HG02642 (cell line): ENCODE results near the gene SDC3.

Source experiments
- ATAC-seq: cut with Tn5 transposase; IDR thresholded peaks from one replicate; pipeline ENCODE4 v1.9.1; 2021; ENCODE audit warnings: mild to moderate bottlenecking; ENCODE audit not compliant: unreplicated experiment, poor library complexity

Gene SDC3

DNA sequence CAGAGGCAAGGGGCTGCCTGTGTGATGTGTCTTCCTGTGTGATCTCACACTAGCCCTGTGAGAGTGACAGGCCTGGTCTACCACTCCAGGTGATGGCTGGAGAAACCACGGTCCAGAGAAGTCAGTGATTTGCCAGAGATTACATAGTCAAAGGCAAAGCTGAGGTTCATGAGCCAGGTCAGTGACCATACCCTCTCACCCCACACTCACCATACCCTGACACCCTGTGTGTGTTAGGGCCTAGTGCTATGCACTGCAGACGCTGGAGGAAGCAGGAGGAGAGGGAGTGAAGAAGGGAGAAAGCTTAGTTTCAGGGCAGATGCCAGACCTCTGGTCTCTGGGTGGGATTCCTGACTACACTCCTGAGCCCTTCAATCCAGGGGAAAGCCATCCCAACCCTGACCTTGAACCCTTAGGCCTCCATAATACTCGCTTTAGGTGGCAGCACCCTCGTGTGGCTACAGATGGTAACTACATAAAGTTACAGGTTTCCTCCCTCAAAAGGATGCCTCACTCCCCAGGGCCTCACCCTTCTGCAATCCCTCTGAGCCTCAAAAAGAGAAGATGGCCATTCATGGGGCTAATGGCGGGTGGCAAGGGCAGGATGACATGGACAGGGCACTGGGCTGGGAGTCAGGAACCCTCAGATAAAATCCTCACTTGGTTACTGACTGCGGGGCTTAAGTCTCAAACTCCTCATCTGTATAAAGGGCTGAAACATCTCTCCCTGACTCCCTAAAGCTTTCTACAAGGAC, 20.8 kb upstream of the SDC3 start:
- no peak for ATAC-seq

- ATAC-seq: no peak
Measured at GRCh38 chr1:30928789-30929134, 20.2 kb upstream of the SDC3 start.

DNA sequence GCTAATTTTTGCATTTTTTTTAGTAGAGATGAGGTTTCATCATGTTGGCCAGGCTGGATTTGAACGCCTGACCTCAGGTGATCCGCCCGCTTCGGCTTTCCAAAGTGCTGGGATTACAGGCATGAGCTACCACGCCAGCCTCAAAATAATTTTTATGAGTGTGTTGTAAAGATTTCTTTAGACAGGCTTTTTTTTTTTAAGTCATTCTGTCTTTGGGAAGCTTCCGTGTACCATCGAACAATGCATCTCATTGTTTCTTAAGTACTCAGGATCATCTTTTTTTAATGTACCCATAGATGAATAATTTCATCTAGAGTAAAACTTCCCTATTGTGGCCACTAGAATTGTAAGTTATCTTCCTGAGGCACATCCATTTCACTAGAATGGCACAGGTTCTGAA, 19.6 kb upstream of the SDC3 start:
- no peak for ATAC-seq

DNA sequence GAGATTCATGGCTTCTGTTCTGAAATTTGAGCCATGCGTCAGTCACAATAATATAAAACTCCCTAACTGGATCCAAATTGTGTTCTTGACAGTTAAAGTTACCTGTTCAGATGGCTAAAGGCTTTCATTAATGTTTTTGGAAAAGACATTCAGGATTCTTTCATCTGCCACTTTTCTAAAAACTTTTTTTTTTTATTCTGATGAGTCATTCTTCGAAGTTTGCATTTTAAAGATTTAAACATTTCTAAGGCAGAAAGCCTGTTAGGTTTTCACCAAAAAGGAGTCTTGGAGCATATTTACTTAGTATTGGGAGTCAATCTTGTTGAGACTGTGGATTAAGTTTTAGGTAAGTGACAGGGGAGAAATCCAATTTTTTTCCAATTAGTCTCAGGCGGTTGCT, 18.9 kb upstream of the SDC3 start:
- ATAC-seq: no peak

DNA sequence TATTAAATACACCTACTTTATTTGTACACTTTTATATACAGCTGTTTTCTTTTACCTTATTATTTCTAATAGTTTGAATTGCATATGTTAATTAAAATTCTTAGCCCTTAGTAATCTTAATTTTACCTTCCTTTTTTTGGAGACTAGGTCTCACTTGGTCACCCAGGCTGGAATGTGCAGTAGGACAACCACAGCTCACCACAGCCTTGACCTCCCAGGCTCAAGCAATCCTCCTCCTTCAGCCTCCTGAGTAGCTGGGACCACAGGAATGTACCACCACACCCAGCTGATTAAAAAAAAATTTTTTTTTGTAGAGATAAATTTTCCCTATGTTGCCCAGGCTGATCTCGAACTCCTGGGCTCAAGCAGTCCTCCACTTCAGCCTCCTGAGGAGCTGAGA, 15.0 kb upstream of the SDC3 start:
- ATAC-seq: no peak

DNA sequence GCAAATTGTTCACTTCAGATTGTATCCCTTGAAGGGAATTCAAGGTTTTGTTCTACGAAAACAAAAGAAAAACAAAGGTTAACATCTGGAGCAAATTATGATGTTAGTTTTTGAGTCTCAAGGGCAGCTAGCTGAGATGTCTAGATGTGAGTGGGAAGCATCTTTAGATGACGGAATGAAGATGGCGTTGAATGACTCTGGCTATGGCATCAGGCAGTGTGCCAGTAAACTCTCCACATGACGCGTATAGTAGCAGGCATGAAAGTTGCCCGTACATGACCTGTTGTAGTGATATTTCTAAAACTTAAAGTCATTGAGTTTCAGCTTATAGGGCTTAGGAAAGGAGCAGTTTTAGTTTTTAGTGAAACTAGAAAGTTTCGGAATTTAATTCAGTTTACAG, 12.3 kb upstream of the SDC3 start:
- ATAC-seq: no peak

DNA sequence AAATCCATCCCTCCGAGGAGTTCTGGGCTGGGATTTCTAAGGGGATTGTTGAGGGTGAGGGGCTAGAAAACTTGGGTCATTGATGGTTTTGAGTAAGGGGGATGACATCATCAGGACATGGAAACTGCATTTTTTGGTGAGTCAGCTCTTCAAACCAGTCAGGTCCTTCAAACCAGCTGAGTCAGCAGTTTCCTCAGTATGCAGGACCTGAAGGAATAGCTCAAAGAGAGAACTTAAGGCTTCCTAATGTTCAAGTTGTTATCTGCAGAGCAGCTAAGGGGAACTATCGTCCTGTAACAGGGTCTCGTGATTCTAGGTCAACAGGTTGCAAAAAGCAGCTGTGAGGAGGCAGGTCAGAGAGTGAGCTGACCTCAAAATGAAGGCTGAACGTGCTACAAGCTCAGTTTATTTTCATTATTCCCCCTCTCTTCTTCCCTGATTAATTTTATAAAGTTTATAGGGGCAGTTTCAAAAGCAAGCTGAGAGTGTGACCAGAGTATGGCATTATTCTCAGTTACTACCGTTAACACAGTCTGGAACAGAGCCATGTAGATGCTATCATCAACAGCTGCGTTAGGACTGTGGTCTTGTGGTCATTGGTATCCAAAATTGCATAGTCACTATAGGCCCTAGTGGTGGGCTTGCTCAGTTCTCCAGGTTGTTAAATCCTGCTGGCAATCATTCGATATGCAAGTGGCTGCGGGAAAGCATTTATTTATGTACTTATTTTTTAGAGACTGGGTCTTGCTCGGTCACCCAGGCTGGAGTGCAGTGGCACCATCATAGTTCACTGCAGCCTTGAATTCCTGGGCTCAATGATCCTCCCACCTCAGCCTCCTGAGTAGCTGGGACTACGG, 10.7 kb upstream of the SDC3 start:
- no peak for ATAC-seq

DNA sequence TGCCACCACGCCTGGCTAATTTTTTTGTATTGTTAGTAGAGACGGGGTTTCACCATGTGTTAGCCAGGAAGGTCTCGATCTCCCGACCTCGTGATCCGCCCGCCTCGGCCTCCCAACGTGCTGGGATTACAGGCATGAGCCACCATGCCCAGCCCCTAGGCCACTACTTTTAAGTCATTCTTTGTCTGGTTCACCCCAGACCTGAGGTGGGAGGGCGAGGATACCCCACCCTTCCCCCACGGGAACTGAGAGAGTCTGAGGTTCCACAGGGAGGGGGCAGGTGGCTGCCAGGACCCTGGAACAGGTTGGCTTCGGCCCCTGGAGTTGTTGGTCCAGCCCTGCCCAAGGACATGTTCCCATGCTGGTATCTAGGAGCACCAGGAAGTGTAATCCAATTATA, 7.7 kb upstream of the SDC3 start:
- no peak for ATAC-seq

- no peak for ATAC-seq
Measured at GRCh38 chr1:30915491-30916230, 7.1 kb upstream of the SDC3 start.

- no peak for ATAC-seq
Measured at GRCh38 chr1:30914931-30915330, 6.4 kb upstream of the SDC3 start.

GRCh38 chr1:30914587-30914922, 6.0 kb upstream of the SDC3 start:
- ATAC-seq: no peak

GRCh38 chr1:30912913-30913652, 4.5 kb upstream of the SDC3 start:
- ATAC-seq: no peak

GRCh38 chr1:30912224-30912623, 3.7 kb upstream of the SDC3 start:
- no peak for ATAC-seq

DNA sequence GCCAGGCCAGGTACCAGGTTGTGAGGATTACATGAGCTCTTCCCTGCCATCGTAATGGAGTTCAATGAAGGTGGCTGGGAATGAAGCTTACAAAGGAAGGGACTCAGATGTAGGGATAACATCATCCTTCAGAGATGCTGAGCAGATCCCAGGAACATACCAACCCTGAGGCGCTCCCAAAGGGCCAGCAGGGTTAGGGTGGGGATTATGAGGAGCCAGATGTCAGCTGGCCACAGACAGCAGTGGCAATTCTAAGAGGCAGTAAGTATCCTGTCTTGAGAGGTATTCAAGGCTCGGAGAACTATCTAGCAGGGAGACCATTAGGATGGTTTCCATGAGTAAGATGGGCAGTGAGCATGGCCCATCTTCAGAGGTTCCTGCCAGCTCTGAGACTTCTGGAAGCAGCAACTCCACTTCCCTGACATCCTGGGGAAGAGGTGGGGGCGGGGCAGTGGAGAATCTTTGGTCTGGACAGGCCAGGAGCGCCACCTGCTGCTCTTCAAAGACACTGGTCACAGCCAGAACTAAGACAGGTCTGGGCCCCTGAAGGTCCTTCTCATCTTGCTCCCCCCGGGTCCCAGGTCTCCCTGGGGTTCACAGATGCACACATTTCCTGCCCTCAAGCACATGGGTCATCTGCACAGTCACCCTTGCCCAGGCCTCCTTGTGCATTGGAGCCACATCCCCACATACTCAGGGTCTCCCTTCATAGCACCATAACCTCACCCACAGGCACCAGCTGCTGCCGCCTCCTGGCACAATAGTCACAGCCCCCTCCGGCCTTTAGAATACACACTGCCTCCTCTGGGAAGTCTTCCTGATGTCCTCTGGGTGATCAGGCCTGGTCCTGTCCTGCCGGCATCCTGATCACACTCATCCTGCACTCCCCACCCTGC, 2.7 kb upstream of the SDC3 start:
- ATAC-seq: no peak

DNA sequence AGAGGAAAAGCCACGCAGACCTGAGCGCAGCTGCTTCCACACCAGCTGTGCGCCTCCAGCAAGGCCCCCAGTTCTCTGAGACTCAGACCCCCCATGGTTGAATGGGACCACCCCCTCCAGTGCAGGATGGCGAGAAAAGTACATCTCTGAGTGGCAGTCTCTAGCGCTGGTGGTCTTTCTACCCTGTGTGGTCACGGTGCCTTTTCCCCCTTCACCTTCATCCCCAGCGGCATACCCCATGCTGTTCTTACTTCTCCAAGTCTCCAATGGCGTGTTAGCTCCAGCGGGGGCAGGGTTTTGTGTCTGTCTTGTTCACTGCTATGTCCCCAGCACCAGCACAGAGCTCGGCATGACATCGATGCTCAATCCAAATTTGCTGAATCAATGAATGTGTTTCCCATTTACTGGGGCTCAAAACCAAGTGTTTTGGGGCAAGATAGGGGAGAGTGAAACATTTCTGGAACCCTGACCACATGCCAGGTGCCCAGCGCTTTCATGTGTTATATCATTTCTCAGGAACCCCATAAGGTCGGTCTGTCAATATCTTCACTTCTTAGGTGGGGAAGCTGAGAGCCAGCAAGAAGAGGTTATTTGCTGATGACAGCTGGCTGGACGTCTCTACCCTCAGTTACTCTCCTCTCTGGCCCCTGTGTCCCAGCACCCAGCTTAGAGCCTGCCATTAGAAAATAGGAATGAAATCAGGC, 959 bp upstream of the SDC3 start:
- no peak for ATAC-seq

GRCh38 chr1:30908316-30908695, 252 bp downstream of the SDC3 start:
- ATAC-seq: no peak

- no peak for ATAC-seq
Measured at GRCh38 chr1:30907481-30908315, 860 bp downstream of the SDC3 start.
